Stimulated activated CD8-positive, alpha-beta memory T cell treated with anti-CD3 and anti-CD28 coated beads, Interleukin-7, amount 100 ng/mL, for 1 hour (primary cell): ENCODE data around the gene SKA3.
"Not testable (repeated sequence)": the region's sequence is repeated elsewhere in the genome, so short reads cannot be mapped to it uniquely, and the experiment has no call there.

Experiments used
- DNase-seq, 2 donors: peaks; one replicate each; pipeline ENCODE4 v3.0.0-alpha.2; 2020; ENCODE audit warnings: low read depth in 2 of 2

The SKA3 gene

GRCh38 chr13:21165606-21166005, 10.7 kb downstream of the SKA3 start:
- DNase-seq: not testable (repeated sequence)

DNA sequence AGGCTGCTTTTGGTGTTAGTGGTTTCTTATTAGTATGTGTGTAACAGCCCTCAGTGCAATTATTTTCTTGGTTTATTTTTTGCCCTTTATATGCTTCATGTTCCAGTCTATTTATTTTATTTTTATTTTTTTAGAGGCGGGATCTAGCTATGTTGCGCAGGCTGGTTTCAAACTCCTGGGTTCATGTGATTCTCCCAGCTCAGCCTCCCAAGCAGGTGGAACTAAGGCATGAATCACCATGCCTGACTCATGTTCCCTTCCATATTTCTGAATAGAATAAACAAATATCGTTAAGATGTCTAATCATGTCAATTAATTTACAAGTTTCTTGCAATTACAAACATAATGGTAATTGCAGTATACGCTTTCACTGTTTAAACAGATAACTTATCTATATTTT, 11.7 kb downstream of the SKA3 start:
- no peak for DNase-seq

GRCh38 chr13:21152251-21152899, 24.0 kb downstream of the SKA3 start:
- DNase-seq: no peak

DNA sequence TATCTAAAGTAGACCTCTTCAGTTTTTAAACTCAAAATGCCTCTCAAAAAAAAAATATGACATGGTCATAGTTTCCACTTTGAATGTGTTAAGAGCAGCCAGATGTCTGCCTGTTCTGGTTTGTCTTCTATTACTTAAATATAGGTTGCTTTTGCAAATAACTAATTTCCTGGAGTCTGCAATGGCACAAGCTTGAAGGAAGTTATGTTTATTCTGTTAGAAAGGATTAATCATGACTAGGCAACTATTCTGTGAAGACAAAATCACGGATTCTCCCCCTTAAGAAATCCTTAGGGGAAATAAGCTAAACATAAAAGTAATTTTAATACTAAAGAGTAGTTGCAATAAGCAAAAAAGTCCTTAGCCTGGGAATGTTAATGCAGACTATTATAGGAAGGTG, 26.3 kb downstream of the SKA3 start:
- DNase-seq: no peak

DNA sequence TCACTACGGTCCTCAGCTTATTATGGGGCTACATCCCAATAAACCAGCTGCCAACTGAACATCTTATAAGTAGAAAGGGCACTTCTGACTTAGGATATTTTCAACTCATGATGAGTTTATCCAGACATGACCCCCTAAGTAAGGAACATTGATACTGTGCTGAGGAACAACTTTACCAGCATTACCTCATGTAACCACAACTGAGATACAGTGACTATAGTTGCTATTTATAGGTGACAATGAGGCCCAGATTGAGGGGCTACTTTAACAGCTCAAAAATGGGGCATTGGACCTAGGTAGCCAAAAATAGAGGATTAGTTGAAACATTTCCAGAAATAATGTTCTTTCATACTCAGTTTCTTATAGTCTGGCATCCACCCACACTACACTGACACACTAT, 26.8 kb downstream of the SKA3 start:
- DNase-seq: no peak

- no peak for DNase-seq
Observed at GRCh38 chr13:21148557-21149258, 27.6 kb downstream of the SKA3 start.

- no peak for DNase-seq
Observed at GRCh38 chr13:21147827-21148226, 28.5 kb downstream of the SKA3 start.

DNA sequence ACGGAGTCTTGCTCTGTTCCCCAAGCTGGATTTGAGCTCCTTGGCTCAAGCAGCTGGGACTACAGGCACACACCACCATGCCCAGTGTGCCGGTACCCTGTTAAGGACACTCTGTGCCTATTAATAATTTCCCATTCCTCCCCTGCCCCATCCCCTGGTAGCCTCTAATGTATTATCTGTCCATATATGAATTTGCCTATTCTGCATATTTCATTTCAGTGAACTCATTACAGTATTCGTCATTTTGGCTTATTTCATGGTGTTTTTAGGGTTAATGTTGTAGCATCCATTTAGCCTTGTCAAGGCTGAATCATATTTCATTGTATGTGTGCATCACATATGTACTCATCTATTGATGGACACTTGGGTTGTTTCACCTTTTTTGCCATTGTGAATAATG, 33.6 kb downstream of the SKA3 start:
- no peak for DNase-seq

- DNase-seq: no peak
Observed at GRCh38 chr13:21139374-21139773, 37.0 kb downstream of the SKA3 start.

DNA sequence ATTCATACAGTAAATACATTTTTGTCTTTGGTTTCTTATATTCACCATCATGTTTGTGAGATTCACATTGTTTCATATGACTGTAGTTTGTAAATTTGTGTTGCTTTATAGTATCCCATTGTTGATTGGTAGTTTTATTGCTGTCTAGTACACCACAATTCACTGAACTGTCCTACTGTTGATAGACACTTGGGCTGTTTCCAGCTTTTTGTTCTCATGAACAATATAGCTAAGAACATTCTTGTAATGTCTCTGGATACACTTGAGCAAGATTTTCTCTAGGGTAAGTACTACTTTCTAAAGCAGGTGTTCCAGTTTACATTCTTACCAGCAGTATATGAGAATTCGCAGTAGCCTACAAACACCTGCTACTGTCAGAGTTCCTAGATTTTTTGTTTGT, 37.8 kb downstream of the SKA3 start:
- no peak for DNase-seq

- no peak for DNase-seq
Observed at GRCh38 chr13:21137696-21138095, 38.7 kb downstream of the SKA3 start.

DNA sequence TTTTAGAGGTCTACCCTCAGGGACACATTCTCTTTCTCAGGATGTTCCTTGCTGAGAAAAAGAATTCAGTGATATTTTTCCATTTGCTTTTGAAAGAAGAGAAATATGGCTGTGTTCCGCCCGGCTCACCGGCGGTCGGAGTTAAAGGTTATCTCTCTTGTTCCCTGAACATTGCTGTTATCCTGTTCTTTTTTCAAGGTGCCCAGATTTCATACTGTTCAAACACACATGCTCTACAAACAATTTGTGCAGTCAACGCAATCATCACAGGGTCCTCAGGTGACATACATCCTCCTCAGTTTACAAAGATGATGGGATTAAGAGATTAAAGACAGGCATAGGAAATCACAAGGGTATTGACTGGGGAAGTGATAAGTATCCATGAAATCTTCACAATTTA, 40.5 kb downstream of the SKA3 start:
- not testable (repeated sequence) for DNase-seq

GRCh38 chr13:21134475-21134874, 41.9 kb downstream of the SKA3 start:
- DNase-seq: no peak

- no peak for DNase-seq
Observed at GRCh38 chr13:21133077-21133476, 43.3 kb downstream of the SKA3 start.

DNA sequence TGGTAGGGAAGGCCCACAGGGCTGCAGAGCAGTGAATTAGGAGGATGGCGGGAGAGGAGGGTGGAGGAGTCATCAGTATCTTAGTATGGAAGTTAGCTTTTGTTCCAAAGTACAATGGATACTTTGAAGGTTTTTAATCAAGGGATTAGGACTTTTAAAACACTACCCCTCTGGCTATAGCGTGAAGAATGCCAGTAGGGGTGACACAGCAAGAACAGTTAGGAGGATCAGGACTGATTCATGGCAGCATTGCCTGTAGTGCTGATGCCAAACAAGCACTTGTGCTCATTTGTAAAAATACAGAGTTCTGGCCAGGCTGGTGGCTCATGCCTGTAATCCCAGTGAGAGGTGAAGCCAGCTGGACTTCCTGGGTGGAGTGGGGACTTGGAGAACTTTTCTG, 46.2 kb downstream of the SKA3 start:
- DNase-seq: no peak

GRCh38 chr13:21124852-21125251, 51.5 kb downstream of the SKA3 start:
- no peak for DNase-seq

DNA sequence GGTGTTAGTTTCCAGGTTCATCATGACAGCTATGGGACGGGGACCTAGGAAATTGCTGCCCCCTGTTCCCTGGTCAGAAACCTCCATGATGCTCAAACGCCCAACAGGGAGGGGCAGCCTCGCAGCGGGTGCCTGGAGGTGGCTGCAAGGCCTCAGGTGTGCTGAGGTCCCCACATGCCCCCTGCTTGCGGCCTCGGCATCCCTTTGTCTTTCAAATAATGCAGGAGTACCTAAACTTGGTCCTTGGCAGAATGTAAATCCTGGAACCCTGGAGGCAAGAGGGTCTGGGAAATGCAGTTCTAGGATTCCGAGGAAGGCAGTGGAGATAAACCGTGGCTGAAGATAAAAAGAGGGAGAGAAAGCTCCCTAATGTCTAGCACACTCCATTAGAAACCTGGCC, 52.4 kb downstream of the SKA3 start:
- DNase-seq: no peak

- no peak for DNase-seq
Observed at GRCh38 chr13:21121616-21122015, 54.7 kb downstream of the SKA3 start.

DNA sequence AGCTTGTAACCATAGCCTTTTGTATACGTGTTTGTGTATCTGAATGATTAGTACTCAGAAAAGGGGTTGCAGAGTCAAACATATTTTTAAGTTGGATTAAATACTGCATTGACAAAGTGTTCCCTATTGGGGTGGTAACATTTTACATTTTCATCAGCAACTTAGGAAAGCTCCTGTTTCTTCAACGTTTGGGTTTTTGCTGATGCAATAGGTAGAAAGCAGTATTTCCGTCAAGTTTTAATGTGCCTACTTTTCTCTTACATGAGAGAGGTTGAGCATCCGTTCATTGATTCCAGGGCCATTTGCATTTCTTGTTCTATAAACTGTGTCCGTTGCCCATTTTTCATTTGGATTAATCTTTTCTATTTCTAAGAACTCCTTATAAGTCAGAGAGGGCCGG, 56.2 kb downstream of the SKA3 start:
- no peak for DNase-seq

DNA sequence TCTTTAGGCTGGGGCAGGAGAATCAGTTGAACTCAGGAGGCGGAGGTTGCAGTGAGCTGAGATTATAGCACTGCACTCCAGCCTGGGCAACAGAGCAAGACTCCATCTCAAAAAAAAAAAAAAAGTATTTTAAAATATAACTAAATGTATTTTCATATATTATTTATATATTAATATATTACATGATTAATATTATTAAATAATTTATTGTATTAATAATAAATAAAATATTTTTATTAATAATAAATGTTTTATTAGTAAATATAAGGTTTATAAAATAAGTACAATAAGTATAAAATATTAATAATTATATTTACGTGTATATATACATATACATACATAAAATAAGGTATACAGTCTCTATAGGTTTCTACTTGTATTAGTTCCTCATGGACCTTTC, 56.8 kb downstream of the SKA3 start:
- DNase-seq: no peak

- DNase-seq: no peak
Observed at GRCh38 chr13:21118180-21118579, 58.2 kb downstream of the SKA3 start.

DNA sequence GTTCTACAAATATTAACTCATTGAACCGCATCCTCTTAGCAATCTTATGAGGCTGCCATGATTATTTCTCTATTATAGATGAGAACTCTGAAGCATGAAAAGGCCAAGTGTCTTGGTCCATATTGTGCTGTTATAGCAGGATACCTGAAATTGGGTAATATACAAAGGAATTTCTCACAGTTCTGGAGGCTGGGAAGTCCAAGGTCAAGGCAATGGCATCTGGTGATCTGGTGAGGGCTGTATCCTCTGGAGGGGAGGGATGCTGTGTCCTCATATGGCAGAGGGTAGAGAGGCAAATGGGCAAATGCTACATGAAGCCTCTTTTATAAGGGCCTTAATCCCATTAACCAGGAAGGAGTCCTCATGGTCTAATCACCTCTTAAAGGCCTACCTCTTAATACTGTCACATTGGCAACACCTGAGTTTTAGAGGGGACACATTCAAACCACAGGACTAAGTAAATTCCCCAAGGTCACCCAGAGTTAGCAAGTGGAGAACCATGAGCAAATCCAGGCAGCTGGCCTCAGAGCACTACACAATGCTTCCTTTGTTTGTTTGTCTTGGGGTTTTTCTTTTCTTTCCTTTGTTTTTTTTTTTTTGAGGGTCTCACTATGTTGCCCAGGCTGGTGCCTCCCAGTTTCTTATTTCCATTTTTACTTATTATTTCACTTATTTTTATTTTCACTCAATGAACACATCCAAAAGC, 59.1 kb downstream of the SKA3 start:
- DNase-seq: no peak

GRCh38 chr13:21116141-21116540, 60.2 kb downstream of the SKA3 start:
- no peak for DNase-seq
